Transverse colon (tissue), 4 donors: ENCODE measurements around the gene SGK2. TPM values are rescaled to one million over a fixed set of nuclear protein-coding genes. Genes with fewer than 3 reads are reported as not detected.
"Not testable (repeated sequence)": the region's sequence is repeated elsewhere in the genome, so short reads cannot be mapped to it uniquely, and the experiment has no call there.

Experiments
- DNase-seq: peaks from one replicate; pipeline ENCODE4 v3.0.0-alpha.2; 2019
- H3K27ac ChIP-seq, 4 donors: fragments of 200-600 bp; sonication (generic); 2 replicates each; pipeline ENCODE4 v1.5.1; 2016 to 2018; ENCODE audit warnings: inconsistent platforms in 4 of 4
- H3K27me3 ChIP-seq: fragments of 200-600 bp; sonication (generic); 2 replicates; pipeline ENCODE4 v1.5.1; 2017; ENCODE audit warnings: inconsistent platforms
- H3K36me3 ChIP-seq, 4 donors: fragments of 200-600 bp; sonication (generic); 2 replicates each; pipeline ENCODE4 v1.5.1; 2017 to 2019; ENCODE audit warnings: inconsistent platforms in 4 of 4
- H3K4me1 ChIP-seq, 4 donors: fragments of 200-600 bp; sonication (generic); 2 replicates each; pipeline ENCODE4 v1.5.1; 2017 to 2020; ENCODE audit warnings: inconsistent platforms in 4 of 4
- H3K4me3 ChIP-seq, 4 donors: fragments of 200-600 bp; sonication (generic); 1 replicate in 1 of 4; 2 replicates in 3 of 4; pipeline versions ENCODE4 v1.5.1 to v1.6.1; 2017 to 2019; ENCODE audit warnings: inconsistent platforms in 4 of 4
- H3K9me3 ChIP-seq, 2 donors: fragments of 200-600 bp; sonication (generic); 2 replicates each; pipeline ENCODE4 v1.5.1; 2017 to 2019; ENCODE audit warnings: inconsistent platforms in 2 of 2
- CTCF ChIP-seq, 5 experiments: fragments of 200-600 bp in 3 of 5; fragments of 450-650 bp in 2 of 5; sonication (generic) in 3 of 5; IDR thresholded peaks; 1 replicate in 2 of 5; 2 replicates in 3 of 5; pipeline ENCODE4 v1.5.1; 2016 to 2017; ENCODE audit warnings: antibody characterized with exemption in 5 of 5, inconsistent platforms in 3 of 5, mild to moderate bottlenecking in 2 of 5, moderate library complexity in 1 of 5
- EP300 ChIP-seq: sonication (generic); formaldehyde crosslinking; IDR thresholded peaks from one replicate; pipeline ENCODE4 v1.6.1; 2017; ENCODE audit warnings: antibody characterized with exemption, low read depth
- POLR2A ChIP-seq: fragments of 450-650 bp; IDR thresholded peaks from one replicate; pipeline ENCODE4 v1.6.1; 2016; ENCODE audit warnings: antibody characterized with exemption, mild to moderate bottlenecking, moderate library complexity
- POLR2AphosphoS5 ChIP-seq, 3 donors: sonication (generic); formaldehyde crosslinking; IDR thresholded peaks; one replicate each; pipeline ENCODE4 v1.6.1; 2016; ENCODE audit warnings: antibody characterized with exemption in 3 of 3
- WGBS, 2 donors: methylation state at CpG; one replicate each; pipeline ENCODE4 v1.1.5; 2018; ENCODE audit warnings: low coverage in 1 of 2; 5-methylcytosine and 5-hydroxymethylcytosine counted together
- in situ Hi-C, 4 donors: fragments of 200-750 bp; cut with MboI; loops; one replicate each; pipeline versions ENCODE4 v1.15.0 to v1.15.1; 2017; ENCODE audit warnings: low sequenced_read_pairs in 3 of 4, low pct_ligation_motif_present in 1 of 4, low pct_unique_long_range_greater_than_20kb in 1 of 4
- intact Hi-C: fragments of 100-400 bp; cut with DNase I; formaldehyde crosslinking; loops from one replicate; pipeline ENCODE4 v1.15.1; 2023; ENCODE audit warnings: low total_unique reads
- total RNA-seq, 4 donors: library from RNA; depleted of rRNA; stranded (reverse); fragments of >200 nt; gene quantifications; one replicate each; pipeline ENCODE4 v1.1.0, GENCODE V29; 2016

The SGK2 gene
- total RNA-seq, 4 donors from 2014 or later: 71.6 to 293 (median 149) TPM

GRCh38 chr20:43590392-43591303 lies 31.8 kb downstream of the SGK2 start, which contains the start of gene IFT52:
IFT52 (plus strand) TSS chr20:43590937; CDS start chr20:43594699, 3,762 bp downstream.
- intact Hi-C loops: no loop called here
- Histone ChIP-seq H3K4me1 (peaks cover 5 to 19% (median 14%) of the 10 kb centered on the region in 4 donors), H3K9me3 (no peaks in the 10 kb centered on the region), H3K4me3 (peak within 1 kb of the TSS; percentile 37 to 92 (median 80)), H3K27me3 (no peaks in the 10 kb centered on the region), H3K27ac (peak within 1 kb of the TSS; percentile 75 to 86 (median 82)), H3K36me3 (peaks cover 0 to 5% (median 2%) of the 10 kb centered on the region in 4 donors)
- DNase-seq: peak; percentile 96
- 0 to 1% methylated on average over 7 to 56 of the region's 68 CpGs for WGBS, 2 donors
- in situ Hi-C loops: no loop called here
- TF ChIP-seq CTCF (IDR thresholded peaks at IDR 0.05): peak in 1 of 5 experiments; percentile 12
- peak; percentile 69 to 70 (median 69) for TF ChIP-seq POLR2AphosphoS5 (IDR thresholded peaks at IDR 0.05)
- peak; percentile 49 for TF ChIP-seq POLR2A
- TF ChIP-seq EP300: no peak

- intact Hi-C loops, H3K27me3 ChIP-seq, H3K4me1 ChIP-seq, DNase-seq, H3K4me3 ChIP-seq, H3K27ac ChIP-seq, H3K9me3 ChIP-seq, in situ Hi-C loops: not testable (repeated sequence)
- 0 to 89% methylated on average over 1 to 8 of the region's 8 CpGs for WGBS, 2 donors
- H3K36me3 ChIP-seq: peaks cover 0 to 25% (median 6%) of the 10 kb centered on the region in 4 donors
Observed at GRCh38 chr20:43601960-43602359, 43.1 kb downstream of the SGK2 start.

GRCh38 chr20:43603124-43603523 lies 44.3 kb downstream of the SGK2 start:
- DNase-seq: no peak
- H3K27ac ChIP-seq: no peak overlapping the region
- WGBS, 2 donors: 78 to 92% methylated on average over 1 of the region's 1 CpG
- in situ Hi-C loops: no loop called here
- TF ChIP-seq CTCF (IDR thresholded peaks at IDR 0.05) (no peak), POLR2AphosphoS5 (IDR thresholded peaks at IDR 0.05) (no peak), POLR2A (no peak), EP300 (no peak)
- H3K9me3 ChIP-seq: no peaks in the 10 kb centered on the region
- no peaks in the 10 kb centered on the region for H3K4me1 ChIP-seq
- H3K36me3 ChIP-seq: peaks cover 0 to 20% (median 6%) of the 10 kb centered on the region in 4 donors
- no peak overlapping the region for H3K4me3 ChIP-seq
- intact Hi-C loops: no loop called here
- H3K27me3 ChIP-seq: no peaks in the 10 kb centered on the region

- 74% methylated on average over 7 to 9 of the region's 9 CpGs for WGBS, 2 donors
- H3K36me3 ChIP-seq: peaks cover 0 to 14% (median 6%) of the 10 kb centered on the region in 4 donors
- DNase-seq: no peak
- H3K4me3 ChIP-seq: no peak overlapping the region
- no peaks in the 10 kb centered on the region for H3K4me1 ChIP-seq
- intact Hi-C loops: no loop called here
- TF ChIP-seq POLR2A (no peak), CTCF (IDR thresholded peaks at IDR 0.05) (no peak), EP300 (no peak), POLR2AphosphoS5 (IDR thresholded peaks at IDR 0.05) (no peak)
- no peaks in the 10 kb centered on the region for H3K9me3 ChIP-seq
- H3K27me3 ChIP-seq: no peaks in the 10 kb centered on the region
- in situ Hi-C loops: no loop called here
- no peak overlapping the region for H3K27ac ChIP-seq
Observed at GRCh38 chr20:43605715-43606114, 46.9 kb downstream of the SGK2 start.

GRCh38 chr20:43607278-43607677 lies 48.5 kb downstream of the SGK2 start:
- H3K27me3 ChIP-seq, H3K27ac ChIP-seq, in situ Hi-C loops, H3K9me3 ChIP-seq, intact Hi-C loops, H3K4me1 ChIP-seq, H3K4me3 ChIP-seq, DNase-seq: not testable (repeated sequence)
- H3K36me3 ChIP-seq: peaks cover 0 to 14% (median 6%) of the 10 kb centered on the region in 4 donors
- 100% methylated on average over 12 of the region's 30 CpGs; no CpG with 5 or more reads in 1 of the 2 donors for WGBS, 2 donors
